Ramos (cell line): ENCODE results near the gene SATL1.
"Not testable (repeated sequence)": the region's sequence is repeated elsewhere in the genome, so short reads cannot be mapped to it uniquely, and the experiment has no call there.

ENCODE experiments used
- in situ Hi-C: fragments of 300-500 bp; cut with MboI; formaldehyde crosslinking; loops from one replicate; pipeline ENCODE4 v1.14.3; 2022; ENCODE audit warnings: low sequenced_read_pairs; ENCODE audit not compliant: unreplicated experiment

SATL1 gene

DNA sequence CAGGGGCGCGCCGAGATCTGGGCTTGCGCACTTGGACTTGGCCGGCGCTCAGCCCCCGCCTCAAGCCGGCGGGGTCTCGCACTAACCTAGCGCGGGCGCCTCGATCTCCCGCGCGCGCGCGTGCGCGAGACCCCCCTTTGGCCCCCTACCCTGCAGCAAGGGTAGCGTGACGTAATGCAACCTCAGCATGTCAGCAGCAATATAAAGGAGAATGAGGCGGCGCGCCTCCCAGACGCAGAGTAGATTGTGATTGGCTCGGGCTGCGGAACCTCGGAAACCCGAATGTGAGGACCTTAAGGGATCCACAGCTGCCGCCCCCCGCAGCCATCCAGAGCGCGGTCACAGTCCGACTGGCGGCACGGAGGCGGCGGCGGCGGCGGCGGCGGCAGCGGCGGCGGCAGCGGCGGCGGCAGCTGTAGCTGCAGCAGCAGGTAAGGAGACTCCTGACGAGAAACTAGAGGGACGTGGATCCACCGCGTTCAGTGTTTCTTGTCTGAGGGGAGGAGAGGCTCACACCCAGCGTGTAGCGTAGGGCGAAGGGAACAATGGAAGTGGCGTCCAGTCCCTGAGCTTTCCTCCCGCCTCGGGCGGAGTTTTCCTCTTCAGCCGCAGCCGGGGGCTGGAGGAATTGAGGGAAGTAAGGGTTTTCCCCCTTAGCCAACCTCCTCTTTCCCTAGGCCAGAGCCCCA, at the start of gene SATL1, which contains the start of gene ZNF711:
TSS of gene SATL1 (minus strand) at position 19 of the 689 bp plus-strand sequence. CDS start 134,811 bp downstream, outside the sequence.
TSS of gene ZNF711 (plus strand) at position 231 of the 689 bp plus-strand sequence. CDS start 3,582 bp downstream, outside the sequence.
- in situ Hi-C loops: no loop called here

DNA sequence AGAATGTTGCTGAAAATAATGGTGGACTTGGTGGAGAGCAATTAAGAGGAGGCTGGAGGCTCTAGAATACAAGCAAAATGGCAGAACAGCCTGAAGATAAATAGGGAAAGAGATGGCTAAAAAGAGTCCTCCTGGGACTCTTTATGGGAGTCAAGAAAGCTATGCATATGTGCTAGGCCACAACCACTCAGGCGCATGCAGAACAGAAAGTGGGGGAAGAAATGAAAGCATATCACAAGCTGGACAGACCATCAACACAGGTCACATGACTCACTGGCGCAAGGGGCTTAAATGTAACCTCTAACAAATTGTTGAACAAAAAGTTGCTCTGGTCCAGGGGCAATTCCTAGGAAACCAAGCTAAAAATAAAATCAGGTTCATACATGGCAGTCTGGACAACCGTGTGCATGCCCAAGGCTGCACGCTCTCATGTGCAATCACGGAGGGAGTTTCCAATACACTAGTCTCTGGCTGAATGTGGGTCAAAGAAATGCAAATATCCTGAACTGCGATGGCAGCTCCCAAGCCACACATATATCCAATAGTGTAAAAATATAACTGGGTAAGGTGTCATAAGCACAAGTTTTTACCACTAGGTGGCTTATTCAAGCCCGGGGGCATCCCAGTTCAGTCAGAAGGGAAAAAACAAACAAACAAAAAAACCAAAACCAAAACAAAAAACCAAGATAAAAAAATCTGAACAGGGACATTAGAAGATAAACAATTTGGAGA, 45.6 kb upstream of the SATL1 start:
- in situ Hi-C loops: no loop called here

- in situ Hi-C loops: not testable (repeated sequence)
These were observed 41.7 kb upstream of the SATL1 start for GRCh38 chrX:85285286-85285685.

GRCh38 chrX:85244450-85245211, 1.1 kb upstream of the SATL1 start:
- in situ Hi-C loops: no loop called here

DNA sequence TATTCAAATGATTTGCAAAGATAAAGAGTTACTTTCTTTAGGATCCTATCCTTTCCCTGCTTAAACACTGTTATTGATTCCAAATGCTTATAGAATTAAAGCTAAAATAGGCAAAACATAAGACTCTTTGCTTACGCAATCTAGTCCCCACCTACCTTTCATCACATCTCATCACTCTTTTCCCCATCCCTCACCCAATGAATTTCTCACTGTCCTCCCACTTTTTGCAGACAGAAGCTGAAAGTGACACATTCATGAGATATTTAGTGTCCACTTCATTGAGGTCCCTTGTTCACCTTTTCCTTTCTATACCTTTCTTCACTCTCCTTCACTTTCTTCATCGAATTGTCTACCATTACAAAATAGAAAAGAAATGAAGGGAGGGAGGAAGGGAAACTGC, 424 bp downstream of the SATL1 start:
- in situ Hi-C loops: no loop called here

GRCh38 chrX:85223359-85223758, 20.2 kb downstream of the SATL1 start:
- in situ Hi-C loops: no loop called here

GRCh38 chrX:85221361-85221760, 22.2 kb downstream of the SATL1 start:
- in situ Hi-C loops: no loop called here

- in situ Hi-C loops: no loop called here
These were observed 27.6 kb downstream of the SATL1 start for GRCh38 chrX:85215946-85216345.

DNA sequence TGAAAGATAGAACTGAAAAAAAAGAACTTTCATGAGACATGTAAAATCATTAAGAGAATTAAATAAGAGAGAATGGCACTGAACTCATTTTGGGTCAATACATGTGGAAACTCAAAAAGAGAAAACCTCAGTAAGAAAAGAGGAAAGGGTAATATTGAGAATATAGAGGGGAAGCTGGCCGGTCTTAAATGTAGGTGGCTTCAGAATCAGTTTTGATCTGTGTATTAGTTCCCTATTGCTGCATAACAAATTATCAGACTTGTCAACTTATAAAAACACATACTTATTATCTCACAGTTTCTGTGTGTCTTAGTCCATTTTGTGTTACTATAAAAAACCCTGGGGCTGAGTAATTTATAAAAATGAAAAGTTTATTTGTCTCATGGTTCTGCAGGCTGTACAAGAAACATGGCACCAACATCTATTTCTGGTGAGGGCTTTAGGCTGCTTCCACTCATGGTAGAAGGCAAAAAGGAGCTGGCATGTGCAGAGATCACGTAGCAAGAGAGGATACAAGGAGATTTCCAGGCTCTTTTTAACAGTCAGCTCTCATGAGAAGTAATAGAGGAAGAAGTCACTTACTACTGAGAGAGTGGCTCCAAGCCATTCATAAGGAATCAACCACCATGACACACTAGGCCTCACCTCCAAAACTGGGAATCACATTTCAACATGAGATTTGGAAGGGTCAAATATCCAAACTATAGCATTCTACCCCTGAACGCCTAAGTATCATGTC, 29.6 kb downstream of the SATL1 start:
- in situ Hi-C loops: no loop called here

- in situ Hi-C loops: no loop called here
These were observed 40.1 kb downstream of the SATL1 start for GRCh38 chrX:85203461-85203970.

DNA sequence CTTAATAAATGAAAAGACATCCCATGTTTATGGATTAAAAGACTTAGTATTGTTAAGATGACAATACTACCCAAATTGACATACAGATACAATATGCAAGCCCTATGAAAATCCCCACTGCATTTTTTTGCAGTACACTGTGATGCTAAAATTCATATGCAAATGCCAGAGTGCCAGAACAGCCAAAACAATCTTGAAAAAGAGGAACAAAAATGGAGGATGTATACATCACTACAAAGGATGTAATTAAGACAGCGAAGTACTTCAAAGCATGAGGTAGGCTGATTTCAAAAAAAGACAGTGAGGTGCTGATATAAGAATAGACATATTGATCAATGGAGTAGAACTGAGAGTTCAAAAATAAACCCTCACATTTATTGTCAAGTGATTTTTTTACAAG, 47.3 kb downstream of the SATL1 start:
- in situ Hi-C loops: no loop called here

- in situ Hi-C loops: no loop called here
These were observed 83.9 kb downstream of the SATL1 start for GRCh38 chrX:85159644-85160043.

- in situ Hi-C loops: no loop called here
These were observed 102.6 kb downstream of the SATL1 start for GRCh38 chrX:85140964-85141363.

GRCh38 chrX:85139422-85139821, 104.2 kb downstream of the SATL1 start:
- in situ Hi-C loops: no loop called here

DNA sequence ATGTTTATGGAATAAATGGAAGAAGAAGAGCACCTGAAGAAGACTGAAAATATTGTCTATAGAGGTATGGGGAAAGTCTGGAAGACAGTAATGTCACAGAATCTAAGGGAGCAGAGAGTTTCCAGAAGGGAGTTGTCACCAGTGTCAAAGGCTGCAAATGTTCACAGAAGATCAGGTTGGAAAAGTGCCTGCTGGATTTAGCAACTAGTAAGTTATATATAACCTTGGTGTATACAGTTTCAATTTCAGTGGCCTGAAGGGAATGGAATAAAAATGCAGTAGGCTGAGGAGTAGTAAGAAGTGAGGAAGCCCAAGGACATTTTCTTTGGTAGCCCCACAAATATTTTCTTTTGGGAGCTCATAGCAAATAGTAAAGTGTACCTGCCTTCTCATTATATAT, 107.2 kb downstream of the SATL1 start:
- in situ Hi-C loops: no loop called here

DNA sequence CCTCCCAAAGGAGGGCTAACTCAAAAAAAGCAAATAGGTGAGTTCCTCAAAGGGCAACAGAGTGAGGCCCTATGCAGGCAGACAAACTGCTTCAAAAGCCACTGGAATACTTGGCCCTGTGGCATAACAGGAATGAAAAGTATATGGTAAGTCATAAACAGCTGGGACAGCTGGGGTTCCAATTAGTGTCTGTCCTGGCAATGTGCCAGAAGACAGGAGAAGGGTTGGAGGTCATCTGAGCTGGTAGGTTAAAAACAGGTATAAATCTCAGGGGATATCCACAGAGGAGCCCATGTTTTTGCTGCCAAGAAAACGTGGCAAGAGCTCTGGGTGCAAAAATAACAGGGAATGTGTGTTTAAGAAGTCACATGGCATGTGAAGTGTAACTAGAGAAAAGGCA, 128.3 kb downstream of the SATL1 start:
- in situ Hi-C loops: loop anchor here (25.0 kb wide), 1 partner anchor 447 kb away; no protein-coding TSS in a partner anchor

GRCh38 chrX:85114776-85115175, 128.8 kb downstream of the SATL1 start:
- in situ Hi-C loops: loop anchor here (25.0 kb wide), 1 partner anchor 448 kb away; no protein-coding TSS in a partner anchor

DNA sequence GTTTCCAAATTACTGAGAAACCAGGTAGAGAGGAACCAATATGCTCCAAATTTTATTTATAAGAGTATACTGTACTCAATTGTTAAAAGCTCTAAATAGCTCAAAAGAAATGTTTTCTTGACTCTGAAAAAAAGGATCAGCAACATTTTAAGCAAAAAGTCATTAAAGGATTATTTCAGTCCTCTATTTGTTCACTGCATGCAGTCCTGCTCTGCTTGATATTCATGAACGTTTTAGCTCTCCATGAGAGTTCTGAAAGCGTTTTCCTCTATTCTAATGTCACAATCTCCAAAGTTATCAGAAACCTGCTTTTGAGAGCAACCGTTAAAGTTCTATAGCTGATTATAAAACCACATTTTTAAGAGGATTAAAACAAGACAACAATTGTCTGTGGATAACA, 129.4 kb downstream of the SATL1 start:
- in situ Hi-C loops: loop anchor here (25.0 kb wide), 1 partner anchor 448 kb away; no protein-coding TSS in a partner anchor

DNA sequence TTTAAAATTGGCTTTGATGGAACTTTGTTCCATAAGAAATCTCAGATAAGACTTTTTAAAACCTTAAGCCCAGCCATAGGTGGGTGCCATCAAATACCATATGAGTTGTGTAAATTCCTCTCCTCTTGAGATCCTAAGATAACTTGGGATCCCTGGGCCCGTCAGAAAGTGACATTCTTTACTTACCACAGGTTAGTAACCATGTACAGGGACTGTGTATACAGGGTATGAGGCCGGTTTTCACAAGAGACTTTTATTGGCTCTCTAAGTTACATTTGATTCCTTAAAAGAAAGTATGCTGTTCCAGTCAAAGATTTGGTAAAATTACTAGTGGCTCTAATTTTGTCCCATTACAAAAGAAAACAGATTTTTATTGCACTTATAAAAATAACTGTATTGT, 129.8 kb downstream of the SATL1 start:
- in situ Hi-C loops: loop anchor here (25.0 kb wide), 1 partner anchor 449 kb away; no protein-coding TSS in a partner anchor

GRCh38 chrX:85112293-85112692, 131.3 kb downstream of the SATL1 start:
- in situ Hi-C loops: loop anchor here (25.0 kb wide), 1 partner anchor 450 kb away; no protein-coding TSS in a partner anchor
